K562 (cell line): ENCODE measurements around the gene ATP5MG. TPM values are rescaled to one million over a fixed set of nuclear protein-coding genes. Genes with fewer than 3 reads are reported as not detected.

Experiments used
- BHLHE40 ChIP-seq: IDR thresholded peaks from 2 replicates; pipeline ENCODE4 v1.6.1; 2011; ENCODE audit warnings: low read length, improper control_type of control experiment
- CC2D1A ChIP-seq: fragments of 450-650 bp; IDR thresholded peaks from 2 replicates; pipeline ENCODE4 v1.6.1; 2017; ENCODE audit warnings: mild to moderate bottlenecking
- CCNT2 ChIP-seq: IDR thresholded peaks from 2 replicates; pipeline ENCODE4 v1.6.1; 2011; ENCODE audit warnings: borderline replicate concordance, low read depth, mild to moderate bottlenecking, moderate library complexity, mixed read lengths, low read length; ENCODE audit not compliant: insufficient read length; ENCODE audit errors: extremely low read depth
- ELF4 ChIP-seq: fragments of 450-650 bp; formaldehyde crosslinking; IDR thresholded peaks from 2 replicates; pipeline ENCODE4 v1.4.0; 2022; ENCODE audit warnings: missing genetic modification characterization
- GABPB2 ChIP-seq: fragments of 250-450 bp; sonication (Bioruptor Pico); conservative IDR thresholded peaks from 2 replicates; pipeline ENCODE4 v1.5.1; 2021; ENCODE audit warnings: mild to moderate bottlenecking
- HOXB6 ChIP-seq: fragments of 250-450 bp; sonication (Bioruptor Pico); IDR thresholded peaks from 2 replicates; pipeline ENCODE4 v1.5.1; 2022; ENCODE audit warnings: mild to moderate bottlenecking, borderline replicate concordance
- KLF10 ChIP-seq: fragments of 250-450 bp; sonication (Bioruptor Pico); IDR thresholded peaks from 2 replicates; pipeline ENCODE4 v1.6.1; 2021; ENCODE audit warnings: matching md5 sums
- LCOR ChIP-seq: sonication (generic); formaldehyde crosslinking; IDR thresholded peaks from 2 replicates; pipeline ENCODE4 v1.8.0; 2022; ENCODE audit warnings: mild to moderate bottlenecking, missing genetic modification reagents
- MAFG ChIP-seq: fragments of 450-650 bp; conservative IDR thresholded peaks from 2 replicates; pipeline ENCODE4 v1.6.1; 2016; ENCODE audit warnings: missing genetic modification characterization, missing compliant biosample characterization
- SAFB ChIP-seq: fragments of 200-400 bp; formaldehyde crosslinking; IDR thresholded peaks from 2 replicates; pipeline ENCODE4 v1.6.1; 2017; ENCODE audit warnings: low read depth, low read length, borderline replicate concordance
- SMARCB1 ChIP-seq: IDR thresholded peaks from 2 replicates; pipeline ENCODE4 v1.6.1; 2011; ENCODE audit warnings: improper control_type of control experiment, low read depth; ENCODE audit not compliant: insufficient read length
- ZBTB8A ChIP-seq: fragments of 450-650 bp; IDR thresholded peaks from 2 replicates; pipeline ENCODE4 v1.6.1; 2018; ENCODE audit warnings: mild to moderate bottlenecking, moderate library complexity; ENCODE audit not compliant: partially characterized antibody
- ZNF174 ChIP-seq: fragments of 250-450 bp; sonication (Bioruptor Pico); IDR thresholded peaks from 2 replicates; pipeline ENCODE4 v1.4.0; 2020; ENCODE audit warnings: mild to moderate bottlenecking
- ZNF224 ChIP-seq: sonication (generic); formaldehyde crosslinking; IDR thresholded peaks from 2 replicates; pipeline ENCODE4 v1.8.0; 2022; ENCODE audit warnings: mild to moderate bottlenecking, missing genetic modification reagents
- ZNF408 ChIP-seq: fragments of 250-450 bp; sonication (Bioruptor Pico); IDR thresholded peaks from 2 replicates; pipeline ENCODE4 v1.4.0; 2020; ENCODE audit warnings: low read depth, mild to moderate bottlenecking, moderate library complexity
- ZNF76 ChIP-seq: fragments of 250-450 bp; sonication (Bioruptor Pico); IDR thresholded peaks from 2 replicates; pipeline ENCODE4 v1.4.0; 2020; ENCODE audit warnings: mild to moderate bottlenecking, moderate library complexity, borderline replicate concordance
- polyA plus RNA-seq, 8 experiments: library from polyadenylated mRNA; depleted of rRNA in 4 of 8; stranded (reverse) in 5 of 8; unstranded in 3 of 8; fragments of >200 nt; fragmentation: Nextera tagmentation in 2 of 8; fragmentation: Illumina TruSeq in 1 of 8; extraction: Ambion mirVana in 2 of 8; extraction: Trizol in 1 of 8; gene quantifications; 2 replicates each; pipeline versions ENCODE4 v1.2.1 to v1.2.3, GENCODE V29; 2011 to 2014; ENCODE audit warnings: inconsistent platforms in 1 of 8, missing spikeins in 1 of 8
- total RNA-seq, 7 experiments: library from RNA; depleted of rRNA in 6 of 7; stranded (reverse); fragments of >200 nt in 6 of 7; fragmentation: Illumina TruSeq in 2 of 7; extraction: Trizol in 2 of 7; gene quantifications; 2 replicates each; pipeline versions ENCODE4 v1.2.1 to v1.2.3, GENCODE V29; 2011 to 2021; ENCODE audit warnings: low replicate concordance in 1 of 7
- TF ChIP-seq, protein P1 (sequence below): sonication (generic); formaldehyde crosslinking; IDR thresholded peaks from 2 replicates; pipeline ENCODE4 v1.8.0; 2022; ENCODE audit warnings: mild to moderate bottlenecking, missing genetic modification reagents
- TF ChIP-seq, protein P2 (sequence below): fragments of 450-650 bp; formaldehyde crosslinking; IDR thresholded peaks from 2 replicates; pipeline ENCODE4 v1.4.0; 2020; ENCODE audit warnings: mild to moderate bottlenecking
- TF ChIP-seq, protein P3 (sequence below), 3 experiments: IDR thresholded peaks in 2 of 3; conservative IDR thresholded peaks in 1 of 3; 2 replicates each; pipeline ENCODE4 v1.5.1; 2011 to 2012; ENCODE audit warnings: low read length in 3 of 3, mild to moderate bottlenecking in 3 of 3, control low read depth in 2 of 3, improper control_type of control experiment in 1 of 3, inconsistent platforms in 1 of 3, low read depth in 1 of 3, mixed read lengths in 1 of 3, moderate library complexity in 1 of 3; ENCODE audit not compliant: insufficient read depth in 2 of 3
- TF ChIP-seq, protein P4 (sequence below): fragments of 450-650 bp; IDR thresholded peaks from 2 replicates; pipeline ENCODE4 v1.6.1; 2014; ENCODE audit warnings: low read depth, mild to moderate bottlenecking, moderate library complexity, borderline replicate concordance
- TF ChIP-seq, protein P5 (sequence below): sonication (generic); formaldehyde crosslinking; IDR thresholded peaks from 2 replicates; pipeline ENCODE4 v1.8.0; 2022; ENCODE audit warnings: mild to moderate bottlenecking, missing genetic modification reagents
- TF ChIP-seq, protein P6 (sequence below): fragments of 250-450 bp; sonication (Bioruptor Pico); IDR thresholded peaks from 2 replicates; pipeline ENCODE4 v1.8.0; 2021; ENCODE audit warnings: moderate library complexity, mild to moderate bottlenecking, inconsistent platforms

The ATP5MG gene
- total and polyA plus RNA-seq, 9 of the 15 experiments (the other 6 are each of a cell fraction or from before 2014, with no cell fraction given) = 301 to 2,138 (median 434) TPM

DNA sequence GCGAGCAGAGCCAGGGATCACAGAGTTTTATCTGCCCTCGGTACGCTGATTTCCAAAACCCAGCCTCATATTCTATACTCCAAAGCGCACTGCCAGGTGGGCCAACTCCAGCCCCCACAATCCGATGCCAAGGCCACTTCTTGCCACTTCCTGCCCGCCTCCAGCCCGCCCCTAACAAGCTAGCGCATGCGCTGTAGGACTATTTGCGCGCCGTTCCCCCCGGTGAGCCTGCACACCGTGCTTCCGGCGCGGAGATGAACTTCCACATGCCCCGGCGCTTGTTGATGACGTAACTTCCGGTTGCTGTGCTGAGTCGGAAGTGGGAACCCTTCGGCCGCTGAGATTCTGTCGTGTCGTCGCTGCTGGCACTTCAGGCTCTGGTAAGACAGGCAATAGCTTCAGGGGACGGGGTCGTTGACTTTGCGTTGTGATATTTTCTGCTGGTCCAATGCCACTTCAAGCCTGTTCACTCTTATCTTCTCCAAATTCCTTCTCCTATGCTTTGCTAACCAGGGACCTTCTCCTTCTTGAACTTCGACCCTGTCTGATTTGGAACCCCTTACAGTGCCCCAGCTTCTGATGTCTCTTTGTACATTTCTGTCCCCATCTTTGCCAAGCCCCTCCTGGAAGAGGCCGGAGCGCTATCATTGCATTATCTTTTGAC is 42.0 kb upstream of the ATP5MG start, which contains the start of gene UBE4A (continued):
- TF ChIP-seq, protein P1, sequence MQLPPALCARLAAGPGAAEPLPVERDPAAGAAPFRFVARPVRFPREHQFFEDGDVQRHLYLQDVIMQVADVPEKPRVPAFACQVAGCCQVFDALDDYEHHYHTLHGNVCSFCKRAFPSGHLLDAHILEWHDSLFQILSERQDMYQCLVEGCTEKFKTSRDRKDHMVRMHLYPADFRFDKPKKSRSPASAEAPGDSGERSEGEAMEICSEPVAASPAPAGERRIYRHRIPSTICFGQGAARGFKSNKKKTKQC (CRISPR knock-in tag) = no peak
- no peak for TF ChIP-seq ZBTB8A
- no peak for TF ChIP-seq ZNF224 (CRISPR knock-in tag)
- TF ChIP-seq ZNF76 (CRISPR knock-in tag) = no peak
- no peak for TF ChIP-seq LCOR (CRISPR knock-in tag)
- TF ChIP-seq CCNT2 = no peak
- TF ChIP-seq SAFB = no peak
- TF ChIP-seq BHLHE40 = 0 out of 2 replicates have a peak, but pooled peaks have one; percentile 11
- TF ChIP-seq ZNF174 = no peak
- TF ChIP-seq, protein P2, sequence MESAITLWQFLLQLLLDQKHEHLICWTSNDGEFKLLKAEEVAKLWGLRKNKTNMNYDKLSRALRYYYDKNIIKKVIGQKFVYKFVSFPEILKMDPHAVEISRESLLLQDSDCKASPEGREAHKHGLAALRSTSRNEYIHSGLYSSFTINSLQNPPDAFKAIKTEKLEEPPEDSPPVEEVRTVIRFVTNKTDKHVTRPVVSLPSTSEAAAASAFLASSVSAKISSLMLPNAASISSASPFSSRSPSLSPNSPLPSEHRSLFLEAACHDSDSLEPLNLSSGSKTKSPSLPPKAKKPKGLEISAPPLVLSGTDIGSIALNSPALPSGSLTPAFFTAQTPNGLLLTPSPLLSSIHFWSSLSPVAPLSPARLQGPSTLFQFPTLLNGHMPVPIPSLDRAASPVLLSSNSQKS (CRISPR knock-in tag) = no peak
- TF ChIP-seq GABPB2 (CRISPR knock-in tag) = no peak
- no peak for TF ChIP-seq HOXB6
- TF ChIP-seq, protein P3, sequence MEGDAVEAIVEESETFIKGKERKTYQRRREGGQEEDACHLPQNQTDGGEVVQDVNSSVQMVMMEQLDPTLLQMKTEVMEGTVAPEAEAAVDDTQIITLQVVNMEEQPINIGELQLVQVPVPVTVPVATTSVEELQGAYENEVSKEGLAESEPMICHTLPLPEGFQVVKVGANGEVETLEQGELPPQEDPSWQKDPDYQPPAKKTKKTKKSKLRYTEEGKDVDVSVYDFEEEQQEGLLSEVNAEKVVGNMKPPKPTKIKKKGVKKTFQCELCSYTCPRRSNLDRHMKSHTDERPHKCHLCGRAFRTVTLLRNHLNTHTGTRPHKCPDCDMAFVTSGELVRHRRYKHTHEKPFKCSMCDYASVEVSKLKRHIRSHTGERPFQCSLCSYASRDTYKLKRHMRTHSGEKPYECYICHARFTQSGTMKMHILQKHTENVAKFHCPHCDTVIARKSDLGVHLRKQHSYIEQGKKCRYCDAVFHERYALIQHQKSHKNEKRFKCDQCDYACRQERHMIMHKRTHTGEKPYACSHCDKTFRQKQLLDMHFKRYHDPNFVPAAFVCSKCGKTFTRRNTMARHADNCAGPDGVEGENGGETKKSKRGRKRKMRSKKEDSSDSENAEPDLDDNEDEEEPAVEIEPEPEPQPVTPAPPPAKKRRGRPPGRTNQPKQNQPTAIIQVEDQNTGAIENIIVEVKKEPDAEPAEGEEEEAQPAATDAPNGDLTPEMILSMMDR (IDR thresholded peaks at IDR 0.05 in 2 of 3, conservative IDR thresholded peaks at IDR 0.05 in 1 of 3; ENCODE audit: insufficient read depth in 2 of 3, low read depth in 1 of 3, low read length in 3 of 3) = no peak; a peak in 1 of 6 replicates
- peak; percentile 40 for TF ChIP-seq ELF4 (CRISPR knock-in tag)
- TF ChIP-seq, protein P4, sequence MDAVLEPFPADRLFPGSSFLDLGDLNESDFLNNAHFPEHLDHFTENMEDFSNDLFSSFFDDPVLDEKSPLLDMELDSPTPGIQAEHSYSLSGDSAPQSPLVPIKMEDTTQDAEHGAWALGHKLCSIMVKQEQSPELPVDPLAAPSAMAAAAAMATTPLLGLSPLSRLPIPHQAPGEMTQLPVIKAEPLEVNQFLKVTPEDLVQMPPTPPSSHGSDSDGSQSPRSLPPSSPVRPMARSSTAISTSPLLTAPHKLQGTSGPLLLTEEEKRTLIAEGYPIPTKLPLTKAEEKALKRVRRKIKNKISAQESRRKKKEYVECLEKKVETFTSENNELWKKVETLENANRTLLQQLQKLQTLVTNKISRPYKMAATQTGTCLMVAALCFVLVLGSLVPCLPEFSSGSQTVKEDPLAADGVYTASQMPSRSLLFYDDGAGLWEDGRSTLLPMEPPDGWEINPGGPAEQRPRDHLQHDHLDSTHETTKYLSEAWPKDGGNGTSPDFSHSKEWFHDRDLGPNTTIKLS = peak; percentile 72; the same call in 1 of the 2 replicates
- TF ChIP-seq, protein P5, sequence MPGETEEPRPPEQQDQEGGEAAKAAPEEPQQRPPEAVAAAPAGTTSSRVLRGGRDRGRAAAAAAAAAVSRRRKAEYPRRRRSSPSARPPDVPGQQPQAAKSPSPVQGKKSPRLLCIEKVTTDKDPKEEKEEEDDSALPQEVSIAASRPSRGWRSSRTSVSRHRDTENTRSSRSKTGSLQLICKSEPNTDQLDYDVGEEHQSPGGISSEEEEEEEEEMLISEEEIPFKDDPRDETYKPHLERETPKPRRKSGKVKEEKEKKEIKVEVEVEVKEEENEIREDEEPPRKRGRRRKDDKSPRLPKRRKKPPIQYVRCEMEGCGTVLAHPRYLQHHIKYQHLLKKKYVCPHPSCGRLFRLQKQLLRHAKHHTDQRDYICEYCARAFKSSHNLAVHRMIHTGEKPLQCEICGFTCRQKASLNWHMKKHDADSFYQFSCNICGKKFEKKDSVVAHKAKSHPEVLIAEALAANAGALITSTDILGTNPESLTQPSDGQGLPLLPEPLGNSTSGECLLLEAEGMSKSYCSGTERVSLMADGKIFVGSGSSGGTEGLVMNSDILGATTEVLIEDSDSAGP (CRISPR knock-in tag) = no peak
- TF ChIP-seq ZNF408 (CRISPR knock-in tag) = no peak
- TF ChIP-seq KLF10 (CRISPR knock-in tag) = no peak
- TF ChIP-seq, protein P6, sequence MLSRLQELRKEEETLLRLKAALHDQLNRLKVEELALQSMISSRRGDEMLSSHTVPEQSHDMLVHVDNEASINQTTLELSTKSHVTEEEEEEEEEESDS = no peak
- no peak for TF ChIP-seq MAFG
- TF ChIP-seq CC2D1A = peak; percentile 98
- TF ChIP-seq SMARCB1 = no peak
